H1 (cell line): ENCODE measurements around the gene SRXN1. TPM values are rescaled to one million over a fixed set of nuclear protein-coding genes. Genes with fewer than 3 reads are reported as not detected.

ENCODE experiments used
- FOSL1 ChIP-seq: IDR thresholded peaks from 2 replicates; pipeline ENCODE4 v1.6.1; 2011; ENCODE audit warnings: mild to moderate bottlenecking, low read depth, low read length, moderate library complexity; ENCODE audit not compliant: insufficient read depth
- SP2 ChIP-seq: IDR thresholded peaks from 2 replicates; pipeline ENCODE4 v1.6.1; 2012; ENCODE audit warnings: mild to moderate bottlenecking, low read length, inconsistent platforms
- polyA plus RNA-seq, 7 experiments: library from polyadenylated mRNA; depleted of rRNA in 3 of 7; stranded (reverse) in 5 of 7; unstranded in 2 of 7; fragments of >200 nt in 5 of 7; fragments of 200-250 nt in 2 of 7; gene quantifications; 1 replicate in 5 of 7; 2 replicates in 1 of 7; 4 replicates in 1 of 7; pipeline versions ENCODE4 v1.2.1 to v1.2.3, GENCODE V29; 2011 to 2013; ENCODE audit warnings: missing spikeins in 2 of 7, mixed read lengths in 2 of 7
- total RNA-seq: library from RNA; stranded (reverse); fragmentation: NEBNext Ultra II Directional; extraction: Animal tissue kit (Norgen Biotek cat#: 25700); gene quantifications from 2 replicates; pipeline ENCODE4 v1.2.1, GENCODE V29; 2021
- TF ChIP-seq, protein P1 (sequence below): fragments of 300-600 bp; sonication (generic); IDR thresholded peaks from 2 replicates; pipeline ENCODE4 v1.7.1; 2012; ENCODE audit warnings: low read length, moderate library complexity, mild to moderate bottlenecking, inconsistent platforms; ENCODE audit not compliant: insufficient replicate concordance

Gene SRXN1
- total and polyA plus RNA-seq, 2 of the 8 experiments (the other 6 are each of a cell fraction or from before 2014, with no cell fraction given): 12.2 to 15.8 TPM

DNA sequence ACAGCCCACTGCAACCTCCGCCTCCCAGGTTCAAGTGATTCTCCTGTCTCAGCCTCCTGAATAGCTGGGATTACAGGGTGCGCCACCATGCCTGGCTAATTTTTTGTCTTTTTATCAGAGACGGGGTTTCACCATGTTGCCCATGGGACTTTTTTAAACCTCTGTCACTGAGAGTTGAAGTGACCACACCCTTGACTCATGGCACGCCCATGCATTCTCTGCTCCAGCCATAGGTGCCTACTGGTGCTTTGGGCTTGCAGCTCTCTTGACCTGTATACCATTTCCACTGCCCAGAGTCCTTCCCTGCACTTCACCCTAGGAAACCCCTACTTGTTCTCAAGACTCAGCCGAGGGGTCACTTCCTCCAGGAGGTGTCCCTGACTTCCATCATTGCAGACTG is 25.0 kb upstream of the SRXN1 start (continued):
- TF ChIP-seq, protein P1, sequence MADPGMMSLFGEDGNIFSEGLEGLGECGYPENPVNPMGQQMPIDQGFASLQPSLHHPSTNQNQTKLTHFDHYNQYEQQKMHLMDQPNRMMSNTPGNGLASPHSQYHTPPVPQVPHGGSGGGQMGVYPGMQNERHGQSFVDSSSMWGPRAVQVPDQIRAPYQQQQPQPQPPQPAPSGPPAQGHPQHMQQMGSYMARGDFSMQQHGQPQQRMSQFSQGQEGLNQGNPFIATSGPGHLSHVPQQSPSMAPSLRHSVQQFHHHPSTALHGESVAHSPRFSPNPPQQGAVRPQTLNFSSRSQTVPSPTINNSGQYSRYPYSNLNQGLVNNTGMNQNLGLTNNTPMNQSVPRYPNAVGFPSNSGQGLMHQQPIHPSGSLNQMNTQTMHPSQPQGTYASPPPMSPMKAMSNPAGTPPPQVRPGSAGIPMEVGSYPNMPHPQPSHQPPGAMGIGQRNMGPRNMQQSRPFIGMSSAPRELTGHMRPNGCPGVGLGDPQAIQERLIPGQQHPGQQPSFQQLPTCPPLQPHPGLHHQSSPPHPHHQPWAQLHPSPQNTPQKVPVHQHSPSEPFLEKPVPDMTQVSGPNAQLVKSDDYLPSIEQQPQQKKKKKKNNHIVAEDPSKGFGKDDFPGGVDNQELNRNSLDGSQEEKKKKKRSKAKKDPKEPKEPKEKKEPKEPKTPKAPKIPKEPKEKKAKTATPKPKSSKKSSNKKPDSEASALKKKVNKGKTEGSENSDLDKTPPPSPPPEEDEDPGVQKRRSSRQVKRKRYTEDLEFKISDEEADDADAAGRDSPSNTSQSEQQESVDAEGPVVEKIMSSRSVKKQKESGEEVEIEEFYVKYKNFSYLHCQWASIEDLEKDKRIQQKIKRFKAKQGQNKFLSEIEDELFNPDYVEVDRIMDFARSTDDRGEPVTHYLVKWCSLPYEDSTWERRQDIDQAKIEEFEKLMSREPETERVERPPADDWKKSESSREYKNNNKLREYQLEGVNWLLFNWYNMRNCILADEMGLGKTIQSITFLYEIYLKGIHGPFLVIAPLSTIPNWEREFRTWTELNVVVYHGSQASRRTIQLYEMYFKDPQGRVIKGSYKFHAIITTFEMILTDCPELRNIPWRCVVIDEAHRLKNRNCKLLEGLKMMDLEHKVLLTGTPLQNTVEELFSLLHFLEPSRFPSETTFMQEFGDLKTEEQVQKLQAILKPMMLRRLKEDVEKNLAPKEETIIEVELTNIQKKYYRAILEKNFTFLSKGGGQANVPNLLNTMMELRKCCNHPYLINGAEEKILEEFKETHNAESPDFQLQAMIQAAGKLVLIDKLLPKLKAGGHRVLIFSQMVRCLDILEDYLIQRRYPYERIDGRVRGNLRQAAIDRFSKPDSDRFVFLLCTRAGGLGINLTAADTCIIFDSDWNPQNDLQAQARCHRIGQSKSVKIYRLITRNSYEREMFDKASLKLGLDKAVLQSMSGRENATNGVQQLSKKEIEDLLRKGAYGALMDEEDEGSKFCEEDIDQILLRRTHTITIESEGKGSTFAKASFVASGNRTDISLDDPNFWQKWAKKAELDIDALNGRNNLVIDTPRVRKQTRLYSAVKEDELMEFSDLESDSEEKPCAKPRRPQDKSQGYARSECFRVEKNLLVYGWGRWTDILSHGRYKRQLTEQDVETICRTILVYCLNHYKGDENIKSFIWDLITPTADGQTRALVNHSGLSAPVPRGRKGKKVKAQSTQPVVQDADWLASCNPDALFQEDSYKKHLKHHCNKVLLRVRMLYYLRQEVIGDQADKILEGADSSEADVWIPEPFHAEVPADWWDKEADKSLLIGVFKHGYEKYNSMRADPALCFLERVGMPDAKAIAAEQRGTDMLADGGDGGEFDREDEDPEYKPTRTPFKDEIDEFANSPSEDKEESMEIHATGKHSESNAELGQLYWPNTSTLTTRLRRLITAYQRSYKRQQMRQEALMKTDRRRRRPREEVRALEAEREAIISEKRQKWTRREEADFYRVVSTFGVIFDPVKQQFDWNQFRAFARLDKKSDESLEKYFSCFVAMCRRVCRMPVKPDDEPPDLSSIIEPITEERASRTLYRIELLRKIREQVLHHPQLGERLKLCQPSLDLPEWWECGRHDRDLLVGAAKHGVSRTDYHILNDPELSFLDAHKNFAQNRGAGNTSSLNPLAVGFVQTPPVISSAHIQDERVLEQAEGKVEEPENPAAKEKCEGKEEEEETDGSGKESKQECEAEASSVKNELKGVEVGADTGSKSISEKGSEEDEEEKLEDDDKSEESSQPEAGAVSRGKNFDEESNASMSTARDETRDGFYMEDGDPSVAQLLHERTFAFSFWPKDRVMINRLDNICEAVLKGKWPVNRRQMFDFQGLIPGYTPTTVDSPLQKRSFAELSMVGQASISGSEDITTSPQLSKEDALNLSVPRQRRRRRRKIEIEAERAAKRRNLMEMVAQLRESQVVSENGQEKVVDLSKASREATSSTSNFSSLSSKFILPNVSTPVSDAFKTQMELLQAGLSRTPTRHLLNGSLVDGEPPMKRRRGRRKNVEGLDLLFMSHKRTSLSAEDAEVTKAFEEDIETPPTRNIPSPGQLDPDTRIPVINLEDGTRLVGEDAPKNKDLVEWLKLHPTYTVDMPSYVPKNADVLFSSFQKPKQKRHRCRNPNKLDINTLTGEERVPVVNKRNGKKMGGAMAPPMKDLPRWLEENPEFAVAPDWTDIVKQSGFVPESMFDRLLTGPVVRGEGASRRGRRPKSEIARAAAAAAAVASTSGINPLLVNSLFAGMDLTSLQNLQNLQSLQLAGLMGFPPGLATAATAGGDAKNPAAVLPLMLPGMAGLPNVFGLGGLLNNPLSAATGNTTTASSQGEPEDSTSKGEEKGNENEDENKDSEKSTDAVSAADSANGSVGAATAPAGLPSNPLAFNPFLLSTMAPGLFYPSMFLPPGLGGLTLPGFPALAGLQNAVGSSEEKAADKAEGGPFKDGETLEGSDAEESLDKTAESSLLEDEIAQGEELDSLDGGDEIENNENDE: no peak
- TF ChIP-seq SP2 (no peak), FOSL1 (no peak)
